ENCODE data around the gene CFAP157.
A peak's percentile ranks its signal among the peaks of the same experiment; 100 is the strongest.

Gene CFAP157

GRCh38 chr9:127693143-127693542 is 13.6 kb upstream of the CFAP157 start:
- DNase-seq (ENCODE audit: low spot score): no peak

DNA sequence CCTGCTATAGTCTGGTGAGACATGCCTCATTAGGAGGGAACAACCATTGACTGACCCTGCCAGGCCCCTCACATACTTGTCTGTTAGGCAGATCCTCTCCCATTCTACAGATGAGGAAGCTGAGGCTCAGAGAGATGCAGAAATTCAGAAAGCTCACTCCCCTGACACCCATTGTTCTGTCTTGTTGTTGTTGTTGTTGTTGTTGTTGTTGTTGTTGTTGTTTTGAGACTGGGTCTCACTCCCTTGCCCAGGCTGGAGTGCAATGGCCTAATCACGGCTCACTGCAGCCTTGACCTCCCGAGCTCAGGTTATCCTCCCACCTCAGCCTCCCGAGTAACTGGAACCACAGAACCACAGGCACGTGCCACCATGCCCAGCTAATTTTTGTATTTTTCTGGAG is 13.1 kb upstream of the CFAP157 start:
- no peak for DNase-seq (ENCODE audit: low spot score)

GRCh38 chr9:127694890-127695720 is 11.7 kb upstream of the CFAP157 start:
- DNase-seq (ENCODE audit: low spot score): peak; percentile 46

DNA sequence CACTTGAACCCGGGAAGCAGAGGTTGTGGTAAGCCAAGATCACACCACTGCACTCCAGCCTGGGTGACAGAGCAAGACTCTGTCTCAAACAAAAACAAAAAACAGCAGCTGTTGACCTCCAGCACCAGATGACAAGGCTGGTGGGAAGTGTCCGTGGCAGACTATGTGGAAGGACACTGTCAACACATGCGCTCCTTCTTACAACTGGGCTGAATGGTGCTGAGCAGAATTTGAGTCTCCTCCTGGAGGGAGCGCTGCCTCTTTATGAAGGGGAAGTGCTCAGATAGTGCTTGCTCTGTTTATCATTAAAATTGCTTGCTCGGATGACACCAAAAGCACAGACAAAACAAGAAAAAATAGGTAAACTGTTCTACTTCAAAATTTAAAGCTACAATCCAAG is 9.2 kb upstream of the CFAP157 start:
- no peak for DNase-seq (ENCODE audit: low spot score)

GRCh38 chr9:127698386-127698785 is 8.4 kb upstream of the CFAP157 start:
- no peak for DNase-seq (ENCODE audit: low spot score)

DNA sequence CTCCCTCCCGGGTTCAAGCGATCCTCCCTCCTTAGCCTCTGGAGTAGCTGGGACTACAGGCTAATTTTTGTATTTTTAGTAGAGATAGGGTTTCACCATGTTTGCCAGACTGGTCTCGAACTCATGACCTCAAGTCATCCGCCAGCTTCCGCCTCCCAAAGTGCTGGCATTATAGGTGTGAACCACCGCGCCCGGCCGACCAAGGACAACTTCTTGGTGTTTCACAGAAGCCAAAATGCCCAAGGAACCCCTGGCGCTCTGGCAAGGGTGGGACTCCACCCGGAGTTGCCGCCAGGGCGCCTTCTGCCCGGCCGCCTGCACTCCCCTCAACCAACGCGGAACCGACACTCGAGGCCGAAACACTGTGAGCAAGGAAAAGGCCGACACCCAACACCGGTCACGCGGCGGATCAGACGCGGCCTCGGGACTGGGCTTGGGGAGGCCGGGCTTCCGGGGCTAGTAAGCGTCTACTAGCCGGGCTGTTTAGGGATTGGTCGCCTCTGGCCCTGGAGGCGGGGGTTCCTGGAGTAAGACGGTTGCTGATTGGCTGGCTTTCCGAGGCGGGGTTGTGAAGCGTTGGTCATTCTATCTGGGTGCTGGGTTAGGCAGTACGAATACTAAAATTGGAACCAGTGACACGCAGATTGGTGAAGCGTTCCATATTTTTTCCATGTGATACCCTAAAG is 7.7 kb upstream of the CFAP157 start:
- DNase-seq (ENCODE audit: low spot score): peak; percentile 99

GRCh38 chr9:127700140-127700539 is 6.6 kb upstream of the CFAP157 start:
- no peak for DNase-seq (ENCODE audit: low spot score)

DNA sequence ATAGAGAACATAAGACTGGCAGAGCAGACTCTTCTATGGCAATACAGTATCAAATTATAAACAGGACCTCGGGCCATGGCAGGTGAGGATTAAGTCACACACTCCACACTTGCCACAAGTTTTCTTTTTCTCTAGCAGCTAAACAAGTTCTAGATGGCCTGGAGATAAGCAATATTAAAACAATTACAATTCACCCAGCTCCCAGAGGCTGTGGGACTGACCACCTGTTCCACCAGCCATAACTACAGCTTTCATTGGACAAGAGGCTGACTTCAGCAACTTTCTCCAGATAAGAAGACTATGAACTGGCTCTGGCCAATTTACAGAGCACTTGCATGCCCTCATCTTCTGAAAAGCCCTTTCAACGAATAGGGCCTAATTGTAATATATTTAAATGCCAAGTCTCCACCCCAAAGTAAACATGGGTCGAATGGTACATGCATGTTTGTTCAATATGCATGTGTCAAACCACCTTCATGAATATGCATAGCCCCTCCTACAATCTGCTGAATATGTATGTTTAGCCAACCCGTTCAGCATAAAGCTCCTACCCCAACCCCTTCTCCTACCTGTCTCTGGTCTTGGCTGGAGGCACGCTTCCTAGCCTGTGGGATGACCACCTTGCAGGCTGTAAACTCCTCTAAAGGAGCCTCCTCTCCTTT is 6.1 kb upstream of the CFAP157 start:
- DNase-seq (ENCODE audit: low spot score): no peak

- no peak for DNase-seq (ENCODE audit: low spot score)
Observed at GRCh38 chr9:127703289-127703946, 3.4 kb upstream of the CFAP157 start.

GRCh38 chr9:127705577-127706379 is 1.0 kb upstream of the CFAP157 start:
- DNase-seq (ENCODE audit: low spot score): no peak

GRCh38 chr9:127707766-127708165 is 978 bp downstream of the CFAP157 start:
- no peak for DNase-seq (ENCODE audit: low spot score)

GRCh38 chr9:127708952-127709587 is 2.3 kb downstream of the CFAP157 start:
- DNase-seq (ENCODE audit: low spot score): no peak

GRCh38 chr9:127710204-127710783 is 3.5 kb downstream of the CFAP157 start:
- no peak for DNase-seq (ENCODE audit: low spot score)

DNA sequence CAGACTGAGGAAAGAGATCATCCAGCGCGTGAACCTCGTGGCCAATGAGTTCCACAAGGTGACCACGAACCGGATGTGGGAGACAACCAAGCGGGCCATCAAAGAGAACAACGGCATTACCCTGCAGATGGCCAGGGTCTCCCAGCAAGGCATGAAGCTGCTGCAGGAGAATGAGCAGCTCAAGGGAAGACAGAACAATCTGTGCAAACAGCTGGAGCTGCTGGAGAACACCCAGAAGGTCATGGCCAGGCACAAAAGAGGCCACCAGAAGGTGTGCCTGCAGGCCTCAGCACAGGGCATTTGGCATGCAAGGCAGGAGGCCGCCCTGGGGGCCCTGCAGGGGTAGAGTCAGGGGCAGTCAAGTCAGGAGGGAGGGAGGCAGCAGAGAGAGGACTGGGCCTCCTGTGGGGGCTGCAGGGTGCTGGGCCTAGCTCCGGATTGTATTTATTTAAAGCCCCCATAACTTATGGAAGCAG is 4.5 kb downstream of the CFAP157 start:
- no peak for DNase-seq (ENCODE audit: low spot score)

- no peak for DNase-seq (ENCODE audit: low spot score)
Observed at GRCh38 chr9:127711831-127712274, 5.1 kb downstream of the CFAP157 start.

DNA sequence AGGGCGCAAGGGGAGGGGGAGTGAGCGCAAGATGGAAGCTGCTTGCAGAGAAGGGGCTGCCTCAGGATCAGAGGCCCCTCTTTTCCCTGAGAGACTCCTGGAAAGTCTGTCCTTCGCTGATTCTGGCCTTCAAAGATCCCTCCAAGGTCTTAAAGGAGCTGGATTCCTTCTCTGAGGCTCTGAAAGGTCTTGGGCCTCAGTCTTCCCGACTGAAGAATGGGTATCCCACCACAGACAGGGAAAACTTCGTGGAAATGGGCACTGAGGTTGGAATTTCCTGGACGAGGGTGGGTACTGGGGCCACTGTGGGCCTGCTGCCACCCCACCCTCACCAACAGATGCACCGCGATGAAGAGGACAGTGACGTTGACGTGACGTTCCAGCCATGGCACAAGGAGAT is 5.6 kb downstream of the CFAP157 start:
- DNase-seq (ENCODE audit: low spot score): no peak

DNA sequence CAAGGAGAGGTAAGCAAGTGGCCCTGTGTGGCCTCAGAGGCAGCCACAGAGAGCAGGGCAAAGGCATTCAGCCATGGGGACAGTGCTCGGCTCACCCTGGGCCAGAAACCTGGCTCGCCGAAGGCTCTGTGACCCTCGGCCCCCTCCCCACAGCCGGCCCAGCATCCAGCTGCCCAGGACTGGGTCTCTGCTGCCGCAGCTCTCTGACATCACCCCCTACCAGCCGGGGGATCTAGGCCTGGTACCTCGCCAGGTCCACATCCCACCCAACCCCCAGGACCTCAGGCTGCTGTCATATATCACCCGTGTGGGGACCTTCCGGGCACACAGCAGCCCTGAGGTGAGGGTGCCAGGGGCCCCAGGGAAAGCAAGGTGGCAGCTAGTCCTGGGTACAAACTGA is 6.1 kb downstream of the CFAP157 start:
- DNase-seq (ENCODE audit: low spot score): no peak

DNA sequence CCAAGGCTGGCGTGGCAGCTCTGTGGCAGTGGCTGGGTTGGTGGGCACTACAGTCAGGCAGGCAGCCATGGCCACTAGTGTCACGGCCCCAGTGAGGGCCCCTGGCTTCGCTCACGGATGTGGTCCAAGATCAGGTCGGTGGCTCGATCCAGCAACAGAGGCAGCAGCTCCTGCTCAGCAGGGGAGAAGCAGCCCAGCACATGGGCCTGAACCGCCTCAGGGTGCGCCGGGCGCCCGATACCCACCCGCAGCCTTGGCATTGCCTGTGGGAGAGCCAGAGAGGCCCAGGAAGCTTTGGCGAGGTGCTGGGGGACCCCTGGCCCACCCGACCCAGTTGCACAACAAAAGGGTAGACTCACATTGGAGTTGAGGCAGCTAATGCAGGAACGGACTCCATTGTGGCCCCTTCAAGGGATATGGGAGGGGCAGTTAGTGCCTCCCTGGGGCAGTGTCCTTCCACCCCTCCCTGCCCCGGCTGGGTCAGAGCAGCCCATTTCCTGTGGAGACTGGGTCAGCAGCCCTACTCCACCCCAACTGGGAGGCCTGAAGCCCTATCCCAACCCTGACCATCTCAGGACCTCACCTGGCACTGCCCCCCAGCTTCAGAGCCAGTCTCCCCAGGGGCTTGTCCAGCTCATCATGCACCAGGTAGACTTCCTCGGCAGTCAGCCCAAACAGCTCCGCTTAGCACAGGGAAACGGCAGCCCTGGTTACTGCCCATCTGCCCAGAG is 7.4 kb downstream of the CFAP157 start:
- no peak for DNase-seq (ENCODE audit: low spot score)

DNA sequence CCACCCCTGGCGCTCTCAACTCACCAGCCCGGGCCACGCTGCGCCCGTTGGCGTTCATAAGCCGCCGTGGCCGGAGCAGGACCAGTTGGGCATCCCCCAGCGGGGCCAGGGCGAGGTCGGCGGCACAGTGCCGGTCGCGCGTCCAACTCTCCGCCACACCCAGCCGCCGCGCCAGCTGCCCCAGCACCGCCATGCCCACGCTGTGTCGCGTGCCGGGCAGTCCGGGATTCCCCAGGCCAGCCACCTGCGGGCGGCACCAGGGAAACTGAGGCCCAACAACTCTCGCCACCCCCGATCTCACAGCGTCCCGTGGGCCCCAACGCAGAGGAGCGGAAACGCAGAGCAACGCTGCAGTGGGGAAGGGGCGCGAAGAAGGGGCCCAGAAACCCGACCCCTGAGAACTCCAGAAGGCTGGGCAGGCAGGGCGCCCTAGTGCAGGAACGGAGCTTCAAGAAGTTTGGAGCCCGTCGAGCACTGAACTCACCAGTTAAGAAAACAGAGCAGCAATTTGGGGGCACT is 8.2 kb downstream of the CFAP157 start:
- peak; percentile 60 for DNase-seq (ENCODE audit: low spot score)

Data from GM03348 (cell line).